GM13977 (cell line): ENCODE results near the gene PDE7B.

ENCODE experiments used
- DNase-seq: peaks from one replicate; pipeline ENCODE4 v3.0.0; 2012; ENCODE audit warnings: low spot score
- in situ Hi-C: fragments of 300-500 bp; cut with MboI; formaldehyde crosslinking; loops from one replicate; pipeline ENCODE4 v1.12.0; 2022; ENCODE audit warnings: low sequenced_read_pairs, low pct_unique_long_range_greater_than_20kb, mixed read lengths, inconsistent platforms; ENCODE audit not compliant: unreplicated experiment
- TF ChIP-seq, protein P1 (sequence below): IDR thresholded peaks from 2 replicates; pipeline ENCODE4 v1.5.1; 2012; ENCODE audit warnings: mild to moderate bottlenecking, control low read depth; ENCODE audit not compliant: insufficient read depth; ENCODE audit errors: extremely low read depth, missing control alignments

Gene PDE7B

DNA sequence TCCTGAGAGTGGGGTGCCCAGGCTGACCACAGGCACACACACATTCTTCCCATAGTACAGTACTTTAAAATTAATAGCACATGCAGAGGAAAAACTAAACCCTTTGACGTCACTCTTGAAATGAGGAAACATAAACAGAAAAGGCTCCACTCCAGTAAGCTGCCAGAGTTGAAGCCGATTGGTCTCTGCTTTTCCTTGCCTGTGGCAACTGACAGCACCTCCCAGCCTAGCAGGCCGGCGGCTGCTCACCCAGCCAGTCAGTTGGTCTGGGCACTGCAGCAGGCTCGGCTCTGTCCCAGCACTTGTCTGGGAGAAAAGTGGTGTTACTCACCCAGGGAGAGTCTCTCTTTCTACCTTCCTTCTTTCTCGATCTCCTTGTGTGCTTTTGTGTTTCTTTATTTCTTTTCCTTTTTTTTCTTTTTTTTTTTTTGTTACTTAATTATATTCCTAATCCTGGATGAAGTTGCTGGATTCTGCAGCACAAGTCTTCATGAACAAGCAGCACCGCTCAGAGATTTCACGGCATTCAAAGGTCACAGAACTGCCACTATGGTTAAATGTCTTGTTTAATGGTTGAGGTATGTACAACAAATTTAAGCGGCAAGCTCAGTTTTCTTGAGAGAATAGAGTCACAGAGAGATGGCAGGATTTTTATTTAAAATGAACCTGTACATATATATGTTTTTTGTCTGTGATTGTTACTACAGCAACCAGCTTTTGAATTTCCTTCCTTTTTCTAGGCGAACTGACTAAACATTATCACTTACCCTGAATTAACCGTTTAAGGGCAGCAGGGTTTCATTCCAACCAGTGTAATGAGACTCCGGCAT, at the start of gene PDE7B:
Gene PDE7B, plus strand, starts transcription at position 260 of the 830 bp plus-strand sequence.
- DNase-seq, result peak; percentile 50
- TF ChIP-seq, protein P1, sequence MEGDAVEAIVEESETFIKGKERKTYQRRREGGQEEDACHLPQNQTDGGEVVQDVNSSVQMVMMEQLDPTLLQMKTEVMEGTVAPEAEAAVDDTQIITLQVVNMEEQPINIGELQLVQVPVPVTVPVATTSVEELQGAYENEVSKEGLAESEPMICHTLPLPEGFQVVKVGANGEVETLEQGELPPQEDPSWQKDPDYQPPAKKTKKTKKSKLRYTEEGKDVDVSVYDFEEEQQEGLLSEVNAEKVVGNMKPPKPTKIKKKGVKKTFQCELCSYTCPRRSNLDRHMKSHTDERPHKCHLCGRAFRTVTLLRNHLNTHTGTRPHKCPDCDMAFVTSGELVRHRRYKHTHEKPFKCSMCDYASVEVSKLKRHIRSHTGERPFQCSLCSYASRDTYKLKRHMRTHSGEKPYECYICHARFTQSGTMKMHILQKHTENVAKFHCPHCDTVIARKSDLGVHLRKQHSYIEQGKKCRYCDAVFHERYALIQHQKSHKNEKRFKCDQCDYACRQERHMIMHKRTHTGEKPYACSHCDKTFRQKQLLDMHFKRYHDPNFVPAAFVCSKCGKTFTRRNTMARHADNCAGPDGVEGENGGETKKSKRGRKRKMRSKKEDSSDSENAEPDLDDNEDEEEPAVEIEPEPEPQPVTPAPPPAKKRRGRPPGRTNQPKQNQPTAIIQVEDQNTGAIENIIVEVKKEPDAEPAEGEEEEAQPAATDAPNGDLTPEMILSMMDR, result no peak
- in situ Hi-C loops, result no loop called here

DNA sequence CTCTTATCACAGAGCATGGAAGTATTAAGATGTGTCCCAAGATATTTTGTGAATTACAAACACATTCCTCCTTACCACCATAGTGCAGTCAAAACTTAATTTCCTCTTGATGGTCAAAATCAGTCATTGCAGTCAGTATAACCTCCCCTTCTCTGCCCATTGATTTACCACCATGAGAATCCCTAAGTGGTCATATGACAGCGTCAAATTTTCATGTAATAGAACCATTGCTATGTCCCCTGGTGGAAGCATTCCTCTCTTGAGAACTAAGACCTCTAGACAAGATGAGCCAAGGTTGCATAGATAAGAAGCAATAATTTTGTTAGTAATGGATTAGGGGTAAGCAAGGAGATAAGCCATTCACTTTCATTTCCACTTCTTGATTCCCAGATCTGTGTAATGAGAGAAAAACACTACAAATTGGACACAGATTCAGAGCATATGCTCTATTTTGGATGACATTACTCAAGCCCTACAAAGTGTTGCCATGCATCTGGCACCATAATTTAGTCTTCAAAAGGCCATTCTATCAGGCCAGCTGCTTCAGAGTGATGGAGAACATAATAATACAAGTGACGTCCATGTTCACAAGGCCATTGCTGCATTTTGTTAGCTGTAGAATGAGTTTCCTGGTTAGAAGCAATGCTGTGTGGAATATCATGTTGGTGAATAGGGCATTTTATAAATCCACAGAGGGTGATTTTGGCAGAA, 49.6 kb upstream of the PDE7B start:
- DNase-seq, result no peak

DNA sequence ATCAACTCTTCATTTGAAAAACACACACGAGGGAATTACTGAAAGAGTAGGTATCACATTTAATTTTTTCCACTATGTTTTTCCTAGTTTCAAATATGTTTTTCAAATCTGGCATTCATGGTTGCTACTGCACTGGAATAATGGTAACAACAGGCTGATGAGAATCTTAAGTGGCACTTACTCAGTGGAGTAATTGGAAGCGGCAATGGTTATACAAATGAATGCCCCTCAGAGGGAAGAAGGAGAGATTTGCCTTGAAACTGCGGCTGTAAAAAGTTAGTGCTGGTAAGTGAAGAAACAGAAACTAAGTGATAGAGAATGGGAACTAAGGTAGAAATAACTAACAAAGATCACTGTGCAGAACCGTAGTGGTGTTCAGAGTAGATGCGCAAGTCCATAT, 41.0 kb upstream of the PDE7B start:
- TF ChIP-seq, protein P1, result no peak
- no peak for DNase-seq
- in situ Hi-C loops, result no loop called here

More for the DNA sequence above, 49.6 kb upstream of the PDE7B start:
- in situ Hi-C loops, result no loop called here
- TF ChIP-seq, protein P1, result no peak

DNA sequence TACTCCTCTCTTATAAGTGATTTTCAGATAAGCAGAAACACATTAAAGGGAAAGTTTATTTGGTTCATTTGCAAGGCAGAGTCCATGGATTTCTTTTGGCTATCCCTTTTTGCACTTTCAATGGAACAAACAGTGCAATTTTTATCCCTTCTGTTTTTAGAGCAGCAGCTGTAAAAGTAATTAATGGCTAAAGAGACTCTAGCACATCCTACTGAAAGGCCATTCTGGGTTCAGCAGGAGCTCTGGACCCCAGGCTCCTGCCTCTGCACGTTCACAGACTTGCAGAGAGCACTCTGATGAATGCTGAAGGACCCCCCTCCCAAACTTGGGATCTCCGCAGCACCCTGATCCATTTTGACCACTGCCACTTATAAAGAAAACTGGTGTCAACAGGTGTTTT, 40.3 kb upstream of the PDE7B start:
- TF ChIP-seq, protein P1, result no peak
- in situ Hi-C loops, result no loop called here
- no peak for DNase-seq

DNA sequence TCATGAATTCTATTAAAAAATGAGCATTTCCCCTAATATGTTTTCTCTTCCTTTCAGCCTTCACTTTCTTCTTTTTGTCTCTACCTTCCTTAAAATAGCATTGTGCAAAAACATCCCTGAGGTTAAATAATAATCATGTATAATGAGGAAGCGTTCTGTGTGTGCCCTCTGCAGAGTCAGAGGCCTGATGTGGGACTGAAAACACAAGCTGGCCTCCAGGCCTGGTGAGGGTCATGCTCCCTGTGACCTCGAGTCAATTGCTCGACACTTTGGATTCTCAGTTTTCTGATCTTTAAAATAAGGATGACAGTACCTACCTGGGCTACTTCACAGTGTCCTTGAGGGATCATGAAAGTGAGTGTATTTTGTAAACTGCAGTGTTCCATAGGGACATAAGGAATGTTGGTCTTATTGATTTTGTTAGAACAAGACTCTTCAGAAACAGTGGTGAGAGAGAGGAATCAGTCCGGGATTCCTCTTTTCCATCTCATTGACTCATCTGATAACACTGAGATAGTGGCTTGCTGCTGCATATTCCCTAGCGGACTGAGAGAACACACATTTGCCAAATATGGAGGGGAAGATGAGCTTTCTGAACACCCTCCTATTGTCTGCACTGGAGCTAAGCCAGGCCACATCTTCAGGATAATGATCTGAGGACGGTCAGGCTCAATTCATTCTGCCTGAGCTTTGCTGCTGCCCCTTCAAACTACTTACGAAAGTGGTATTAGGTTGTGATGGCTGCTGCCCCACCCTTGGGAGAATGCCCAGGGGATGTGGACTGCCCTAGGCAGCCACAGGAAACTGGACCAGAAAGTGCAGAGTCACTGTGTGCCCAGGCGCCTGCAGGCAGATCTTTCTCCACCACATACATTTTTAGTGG, 39.6 kb upstream of the PDE7B start:
- no peak for DNase-seq
- TF ChIP-seq, protein P1, result no peak
- in situ Hi-C loops, result no loop called here

DNA sequence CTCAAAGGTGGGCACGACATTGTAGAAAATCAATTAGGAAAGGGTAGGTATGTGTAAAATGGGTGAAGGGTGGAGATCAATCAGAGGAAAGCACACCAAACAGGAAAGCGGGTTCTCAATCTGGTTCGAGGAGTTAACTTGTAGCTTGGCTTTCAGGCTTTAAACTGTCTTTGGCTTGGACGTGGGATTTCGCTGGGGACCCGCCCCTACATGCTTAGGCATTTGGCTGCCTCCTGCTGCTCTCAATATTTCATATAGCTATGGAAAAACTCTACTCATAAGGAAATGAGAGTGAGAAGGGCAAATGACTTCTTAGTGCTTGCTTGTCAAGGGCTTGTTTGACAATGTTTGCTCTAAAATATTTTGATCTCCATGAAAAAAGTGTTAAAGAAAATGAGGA, 38.1 kb upstream of the PDE7B start:
- in situ Hi-C loops, result no loop called here
- DNase-seq, result no peak
- TF ChIP-seq, protein P1, result no peak
